Skeletal muscle satellite cell (primary cell): ENCODE results near the gene FRA10AC1.

ENCODE experiments used
- H3K27me3 ChIP-seq: 2 replicates; pipeline ENCODE4 v1.7.0; 2013; ENCODE audit warnings: low read length; ENCODE audit not compliant: control insufficient read depth, insufficient read depth
- H3K36me3 ChIP-seq: 2 replicates; pipeline ENCODE4 v1.7.0; 2013; ENCODE audit warnings: mild to moderate bottlenecking, control low read depth, low read length; ENCODE audit not compliant: insufficient read depth
- H3K4me1 ChIP-seq: 2 replicates; pipeline ENCODE4 v1.7.0; 2013; ENCODE audit warnings: low read length; ENCODE audit not compliant: control insufficient read depth, insufficient read depth
- H3K4me2 ChIP-seq: 2 replicates; pipeline ENCODE4 v1.7.0; 2013; ENCODE audit warnings: mild to moderate bottlenecking, low read length
- H3K4me3 ChIP-seq: 2 replicates; pipeline ENCODE4 v1.7.0; 2013; ENCODE audit warnings: low read length
- H3K9ac ChIP-seq: 2 replicates; pipeline ENCODE4 v1.7.0; 2013; ENCODE audit warnings: mild to moderate bottlenecking, low read depth, low read length, moderate library complexity
- H3K9me3 ChIP-seq: replicated peaks from 2 replicates; pipeline ENCODE4 v1.7.0; 2013; ENCODE audit warnings: mild to moderate bottlenecking, control low read depth, low read length

The FRA10AC1 gene

DNA sequence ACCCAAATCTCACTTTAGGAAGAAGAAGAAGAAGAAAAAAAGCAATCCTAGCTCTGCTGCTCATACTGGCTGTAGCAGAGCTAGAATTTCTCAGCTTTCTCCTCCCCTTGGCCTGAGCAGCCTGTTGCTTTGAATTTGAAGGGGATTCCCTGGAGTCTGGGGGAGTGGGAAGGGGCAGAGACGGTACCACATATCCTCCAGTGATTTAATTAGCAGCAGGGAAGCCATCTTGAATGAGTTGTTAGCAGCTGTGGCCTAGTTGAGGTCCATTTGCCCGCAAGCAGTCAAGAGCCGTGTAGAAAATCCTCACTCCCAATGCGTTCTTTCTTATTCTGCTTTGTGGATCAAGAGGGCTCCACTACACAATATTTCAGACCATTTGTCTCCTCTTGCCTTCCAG, 73.5 kb downstream of the FRA10AC1 start:
- H3K27me3 ChIP-seq, result peaks cover 24% of the 10 kb centered on the region
- no peaks in the 10 kb centered on the region for H3K9me3 ChIP-seq
- no peaks in the 10 kb centered on the region for H3K36me3 ChIP-seq
- no peak overlapping the region for H3K4me2 ChIP-seq
- H3K4me1 ChIP-seq, result no peaks in the 10 kb centered on the region
- H3K9ac ChIP-seq, result no peak overlapping the region
- no peak overlapping the region for H3K4me3 ChIP-seq

DNA sequence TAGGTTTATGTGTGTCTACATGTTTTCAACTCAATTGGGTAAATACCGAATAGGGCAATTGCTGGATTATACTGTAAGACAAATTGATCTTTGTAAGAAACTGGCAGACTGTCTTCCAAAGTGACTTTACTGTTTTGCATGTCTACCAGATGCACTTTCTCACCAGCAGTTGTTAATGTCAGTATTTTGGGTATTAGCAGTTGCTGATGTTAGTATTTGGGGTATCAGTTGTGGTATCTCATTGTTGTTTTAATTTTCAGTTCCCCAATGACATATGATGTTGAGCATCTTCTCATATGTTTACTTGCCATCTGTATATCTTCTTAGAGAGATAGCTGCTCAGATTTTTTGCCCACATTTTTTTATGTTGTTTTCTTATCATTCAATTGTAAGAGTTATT, 79.5 kb downstream of the FRA10AC1 start:
- no peak overlapping the region for H3K4me2 ChIP-seq

DNA sequence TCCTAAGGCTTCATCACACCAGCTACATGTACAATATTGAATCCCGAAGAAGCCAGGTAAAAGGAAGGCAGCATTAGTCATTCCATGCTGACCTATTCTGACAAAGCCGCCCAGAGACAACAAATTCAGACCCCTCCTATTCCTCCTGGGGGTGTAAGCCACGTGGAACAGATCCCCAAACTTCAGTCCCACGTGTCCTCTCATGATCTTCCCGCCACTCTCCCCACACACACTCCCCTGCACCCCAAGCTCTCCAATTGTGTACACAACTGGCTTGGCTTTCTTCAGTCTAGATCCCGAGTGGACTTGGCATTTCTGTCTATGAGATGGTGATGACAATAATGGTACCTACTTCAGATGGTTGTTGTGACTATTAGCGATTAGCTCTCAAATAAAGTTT, 81.5 kb downstream of the FRA10AC1 start:
- no peak overlapping the region for H3K4me3 ChIP-seq
- no peaks in the 10 kb centered on the region for H3K4me1 ChIP-seq
- H3K9me3 ChIP-seq, result no peaks in the 10 kb centered on the region

More for the DNA sequence above, 79.5 kb downstream of the FRA10AC1 start:
- H3K9me3 ChIP-seq, result no peaks in the 10 kb centered on the region
- no peaks in the 10 kb centered on the region for H3K36me3 ChIP-seq
- no peak overlapping the region for H3K4me3 ChIP-seq
- H3K4me1 ChIP-seq, result no peaks in the 10 kb centered on the region
- peaks cover 64% of the 10 kb centered on the region for H3K27me3 ChIP-seq
- H3K9ac ChIP-seq, result no peak overlapping the region

More for the DNA sequence above, 81.5 kb downstream of the FRA10AC1 start:
- Histone ChIP-seq H3K9ac (no peak overlapping the region), H3K36me3 (no peaks in the 10 kb centered on the region), H3K4me2 (no peak overlapping the region), H3K27me3 (peaks cover 62% of the 10 kb centered on the region)
